ENCODE measurements around the gene FOCAD. TPM values are rescaled to one million over a fixed set of nuclear protein-coding genes. Genes with fewer than 3 reads are reported as not detected.

FOCAD gene
- total and polyA plus RNA-seq, 2 of the 8 experiments (the other 6 are each of a cell fraction or from before 2014, with no cell fraction given), result 22.0 to 38.4 TPM

GRCh38 chr9:20863945-20864344 lies 179.9 kb downstream of the FOCAD start:
- FAIRE-seq (no peak), DNase-seq (ENCODE audit: low read depth in 1 of 2, low spot score in 2 of 2) (no peak)
- Histone ChIP-seq H4K5ac (ENCODE audit: insufficient read length, low read depth, low read length) (no peak overlapping the region), H2BK12ac (ENCODE audit: low read depth, low read length) (no peak overlapping the region), H2BK15ac (ENCODE audit: low read length) (no peak overlapping the region), H3K18ac (ENCODE audit: extremely low read depth, low read length) (no peak overlapping the region), H3K79me1 (ENCODE audit: low read depth, low read length) (no peaks in the 10 kb centered on the region), H4K8ac (ENCODE audit: extremely low read depth, insufficient read depth, low read length) (no peak overlapping the region), H3K9me3 (ENCODE audit: insufficient read depth in 2 of 2, low read depth in 1 of 2, low read length in 1 of 2) (no peaks in the 10 kb centered on the region), H3K4me1 (replicated peaks in 1 of 4; ENCODE audit: control insufficient read depth in 3 of 4, insufficient read depth in 4 of 4, low read length in 3 of 4) (no peaks in the 10 kb centered on the region), H2BK5ac (ENCODE audit: low read depth, low read length) (no peak overlapping the region), H3K27ac (ENCODE audit: low read depth, low read length) (no peak overlapping the region), H3K4ac (replicated peaks; ENCODE audit: insufficient read length, low read depth, low read length) (no peak overlapping the region), H2AK5ac (ENCODE audit: low read depth, low read length) (no peak overlapping the region), H3K56ac (replicated peaks; ENCODE audit: insufficient read length, low read depth, low read length) (no peak overlapping the region), H3K4me2 (ENCODE audit: insufficient read depth in 1 of 2, low read depth in 2 of 2, low read length in 2 of 2) (no peak overlapping the region), H2BK120ac (replicated peaks; ENCODE audit: low read depth, low read length) (no peak overlapping the region), H4K91ac (replicated peaks; ENCODE audit: insufficient read length, low read length) (no peak overlapping the region), H3K14ac (ENCODE audit: insufficient read length) (no peak overlapping the region), H2BK20ac (ENCODE audit: low read length) (no peak overlapping the region), H4K20me1 (replicated peaks in 1 of 2; ENCODE audit: control insufficient read depth in 1 of 2, insufficient read depth in 2 of 2, low read length in 2 of 2) (no peaks in the 10 kb centered on the region), H3K36me3 (ENCODE audit: control insufficient read depth in 2 of 4, insufficient read depth in 4 of 4, low read length in 3 of 4) (no peaks in the 10 kb centered on the region; a peak in 1 of 8 replicates), H3K23ac (ENCODE audit: insufficient read length) (no peak overlapping the region), H2AFZ (ENCODE audit: low read length) (no peak overlapping the region), H3K79me2 (ENCODE audit: control insufficient read depth in 1 of 2, insufficient read depth in 2 of 2, low read length in 2 of 2) (no peaks in the 10 kb centered on the region), H3K4me3 (ENCODE audit: extremely low read depth in 1 of 4, insufficient read depth in 2 of 4, low read depth in 3 of 4, low read length in 4 of 4) (no peak overlapping the region), H3K23me2 (ENCODE audit: low read depth, low read length) (no peaks in the 10 kb centered on the region), H3K27me3 (replicated peaks in 1 of 4; ENCODE audit: control insufficient read depth in 3 of 4, extremely low read depth in 1 of 4, insufficient read depth in 3 of 4, low read length in 3 of 4) (no peaks in the 10 kb centered on the region), H3K9ac (replicated peaks in 1 of 4; ENCODE audit: extremely low read depth in 1 of 4, low read depth in 3 of 4, low read length in 3 of 4) (no peak overlapping the region)
- POLR2A ChIA-PET (ENCODE audit: partially characterized antibody), result no interaction called here
- CTCF ChIA-PET (ENCODE audit: partially characterized antibody), result no interaction called here
- TF ChIP-seq SP2 (IDR thresholded peaks at IDR 0.05; ENCODE audit: low read length) (no peak), BRCA1 (IDR thresholded peaks at IDR 0.05; ENCODE audit: low read depth, low read length) (no peak), TCF12 (IDR thresholded peaks at IDR 0.05; ENCODE audit: low read depth, low read length) (no peak), MAX (IDR thresholded peaks at IDR 0.05) (no peak), NRF1 (IDR thresholded peaks at IDR 0.05; ENCODE audit: low read depth, low read length) (no peak), ATF3 (IDR thresholded peaks at IDR 0.05; ENCODE audit: insufficient read depth, low read depth, low read length) (no peak)
- WGBS, 2 experiments (ENCODE audit: extremely low coverage in 1 of 2, insufficient coverage in 1 of 2, insufficient read length in 1 of 2, insufficient replicate concordance in 2 of 2, low coverage in 1 of 2, low lambda C conversion rate in 2 of 2, missing lambda C conversion rate in 1 of 2), result 47% methylated on average over 2 of the region's 2 CpGs; no CpG with 5 or more reads in 1 of the 2 experiments

All from H1 (cell line).